GM19463 (cell line): ENCODE data around the gene TRIM59.
"Not testable (repeated sequence)": the region's sequence is repeated elsewhere in the genome, so short reads cannot be mapped to it uniquely, and the experiment has no call there.

Experiments
- ATAC-seq: cut with Tn5 transposase; IDR thresholded peaks from one replicate; pipeline ENCODE4 v1.9.1; 2021; ENCODE audit warnings: mild to moderate bottlenecking, moderate library complexity; ENCODE audit not compliant: unreplicated experiment

Gene TRIM59

DNA sequence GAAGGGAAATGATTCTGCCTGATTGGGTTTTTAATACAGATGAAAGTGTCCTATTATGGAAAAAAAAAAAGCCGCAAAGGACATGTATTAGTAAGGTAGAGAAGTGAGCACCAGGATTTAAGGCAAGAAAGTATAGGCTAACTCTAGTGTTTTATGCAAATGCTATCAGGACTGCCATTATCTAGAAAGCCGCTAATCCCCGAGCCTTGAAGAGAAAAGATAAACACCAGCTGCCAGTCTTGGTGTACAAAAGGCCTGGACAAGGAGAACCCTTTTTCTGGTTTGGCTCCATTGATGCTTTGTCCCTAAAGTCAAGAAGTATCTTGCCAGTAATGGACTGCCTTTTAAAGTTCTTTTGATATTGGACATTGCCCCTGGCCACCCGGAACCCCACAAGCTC lies 8.6 kb upstream of the TRIM59 start:
- no peak for ATAC-seq

- ATAC-seq, result no peak
Measured at GRCh38 chr3:160455846-160456245, 6.3 kb upstream of the TRIM59 start.

- ATAC-seq, result no peak
Measured at GRCh38 chr3:160454995-160455394, 5.4 kb upstream of the TRIM59 start.

GRCh38 chr3:160452251-160452650 lies 2.7 kb upstream of the TRIM59 start:
- not testable (repeated sequence) for ATAC-seq

DNA sequence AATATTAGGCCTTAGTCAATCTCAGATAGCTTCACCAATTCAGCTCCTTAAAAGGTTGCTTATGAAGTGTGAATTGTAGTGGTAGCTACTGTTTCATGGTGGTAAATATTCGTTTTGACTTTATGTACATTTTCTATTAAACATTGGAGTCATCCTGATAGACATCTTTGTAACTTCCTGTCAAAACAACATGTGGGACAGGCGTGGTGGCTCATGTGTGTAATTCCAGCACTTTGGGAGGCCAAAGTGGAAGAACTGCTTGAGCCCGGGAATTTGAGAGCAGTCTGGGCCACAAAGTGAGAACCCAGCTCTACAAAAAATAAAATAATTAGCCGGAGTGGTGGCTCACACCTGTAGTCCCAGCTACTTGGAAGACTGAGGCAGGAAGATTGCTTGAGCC lies 2.0 kb upstream of the TRIM59 start:
- ATAC-seq, result no peak

GRCh38 chr3:160450846-160451245 lies 1.3 kb upstream of the TRIM59 start:
- ATAC-seq, result no peak

- peak; percentile 35 for ATAC-seq
Measured at GRCh38 chr3:160448845-160449635, 546 bp downstream of the TRIM59 start.

- no peak for ATAC-seq
Measured at GRCh38 chr3:160447544-160447943, 2.0 kb downstream of the TRIM59 start.

GRCh38 chr3:160446522-160447056 lies 3.0 kb downstream of the TRIM59 start:
- ATAC-seq, result no peak

DNA sequence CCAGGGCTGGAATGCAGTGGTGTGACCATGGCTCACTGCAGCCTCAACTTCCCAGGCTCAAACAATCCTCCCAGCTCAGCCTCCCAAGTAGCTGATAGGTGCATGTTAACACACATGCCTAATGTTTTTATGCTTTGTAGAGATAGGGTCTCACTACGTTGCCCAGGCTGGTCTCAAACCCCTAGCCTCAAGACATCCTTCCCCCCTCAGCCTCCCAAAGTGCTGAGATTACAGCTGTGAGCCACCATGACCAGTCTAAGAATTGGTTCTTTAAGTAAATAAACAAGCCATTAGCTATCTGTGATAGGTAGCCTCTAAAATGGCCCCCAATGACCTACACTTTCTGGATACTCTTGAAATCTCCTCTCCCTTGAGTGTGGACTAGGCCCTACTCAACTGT lies 3.7 kb downstream of the TRIM59 start:
- no peak for ATAC-seq

- no peak for ATAC-seq
Measured at GRCh38 chr3:160444411-160444810, 5.2 kb downstream of the TRIM59 start.

DNA sequence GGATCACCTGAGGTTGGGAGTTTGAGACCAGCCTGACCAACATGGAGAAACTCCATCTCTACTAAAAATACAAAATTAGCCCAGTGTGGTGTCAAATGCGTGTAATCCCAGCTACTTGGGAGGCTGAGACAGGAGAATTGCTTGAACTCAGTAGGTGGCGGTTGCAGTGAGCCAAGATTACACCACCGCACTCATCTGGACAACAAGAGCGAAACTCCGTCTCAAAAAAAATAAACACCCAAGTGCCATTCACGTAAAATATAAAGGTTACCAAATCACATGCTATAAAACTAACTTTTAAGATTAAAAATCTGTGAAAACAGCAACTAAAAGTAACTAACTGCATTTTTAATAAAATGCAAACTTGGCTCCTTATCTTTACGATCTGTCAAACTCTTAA lies 8.9 kb downstream of the TRIM59 start:
- no peak for ATAC-seq

GRCh38 chr3:160437083-160437455 lies 12.5 kb downstream of the TRIM59 start:
- ATAC-seq, result no peak

GRCh38 chr3:160435747-160436146 lies 13.8 kb downstream of the TRIM59 start:
- ATAC-seq, result no peak

DNA sequence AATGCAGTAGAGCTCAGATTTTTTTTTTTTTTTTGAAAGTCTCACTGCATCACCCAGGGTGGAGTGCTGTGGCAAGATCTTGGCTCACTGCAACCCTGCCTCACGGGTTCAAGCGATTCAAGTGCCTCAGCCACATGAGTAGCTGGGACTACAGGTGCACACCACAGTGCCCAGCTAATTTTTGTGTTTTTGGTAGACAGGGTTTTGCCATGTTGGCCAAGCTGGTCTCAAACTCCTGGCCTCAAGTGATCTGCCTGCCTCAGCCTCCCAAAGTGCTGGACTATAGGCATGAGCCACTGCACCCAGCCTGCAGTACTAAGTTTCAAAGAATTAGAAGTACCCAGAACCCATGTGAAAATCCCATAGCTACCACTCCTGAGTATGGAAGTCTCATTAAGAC lies 14.5 kb downstream of the TRIM59 start:
- ATAC-seq, result no peak

DNA sequence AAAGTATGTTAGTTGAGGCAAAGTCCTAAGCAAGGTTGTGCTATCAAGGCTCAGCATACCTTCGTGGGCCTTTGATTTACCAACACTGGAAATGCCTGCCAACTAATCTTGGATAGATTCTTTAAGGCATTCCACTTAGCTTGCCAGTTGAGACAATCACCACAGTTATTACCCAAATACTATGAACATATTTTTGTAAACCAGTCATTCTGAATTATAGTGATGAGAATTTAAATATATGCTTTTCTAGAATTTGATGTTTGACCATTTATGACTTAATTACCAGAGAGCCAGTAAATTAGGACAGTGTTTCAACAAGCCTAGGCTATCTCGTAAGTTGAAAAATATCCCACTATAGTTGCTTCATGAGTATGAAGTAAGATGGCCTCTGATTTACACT lies 15.5 kb downstream of the TRIM59 start:
- no peak for ATAC-seq

- ATAC-seq, result no peak
Measured at GRCh38 chr3:160427832-160428424, 21.7 kb downstream of the TRIM59 start.

- no peak for ATAC-seq
Measured at GRCh38 chr3:160417311-160417710, 32.3 kb downstream of the TRIM59 start.

DNA sequence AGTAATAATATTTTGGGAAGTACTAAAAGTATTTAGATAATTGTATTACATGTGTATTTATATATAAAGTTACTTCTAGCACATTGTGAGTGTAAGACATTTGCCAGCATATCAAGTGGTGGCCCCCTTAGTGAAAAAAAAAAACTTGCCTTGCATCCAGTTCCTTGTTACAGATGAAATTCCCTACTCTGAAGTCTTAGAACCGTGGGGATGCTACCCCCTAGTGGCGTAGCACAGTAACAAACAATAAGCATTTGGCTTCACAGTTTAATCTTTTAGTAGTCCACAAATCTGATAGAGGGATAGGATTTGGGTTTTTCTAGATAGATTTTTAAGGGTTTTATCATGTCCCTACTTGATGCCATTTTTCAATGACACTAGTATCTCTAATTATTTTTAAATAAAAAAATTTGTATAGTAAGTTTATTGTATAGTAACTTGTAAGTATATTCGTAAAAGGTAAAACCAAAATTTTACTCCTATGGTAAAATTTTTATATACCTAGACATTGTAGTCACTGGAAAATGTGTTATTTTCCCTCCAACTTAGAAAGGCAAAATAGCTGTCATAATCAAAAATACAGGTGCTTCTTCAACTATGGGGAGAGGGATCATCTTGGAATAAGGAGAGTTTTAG lies 35.9 kb downstream of the TRIM59 start:
- peak; percentile 76 for ATAC-seq

DNA sequence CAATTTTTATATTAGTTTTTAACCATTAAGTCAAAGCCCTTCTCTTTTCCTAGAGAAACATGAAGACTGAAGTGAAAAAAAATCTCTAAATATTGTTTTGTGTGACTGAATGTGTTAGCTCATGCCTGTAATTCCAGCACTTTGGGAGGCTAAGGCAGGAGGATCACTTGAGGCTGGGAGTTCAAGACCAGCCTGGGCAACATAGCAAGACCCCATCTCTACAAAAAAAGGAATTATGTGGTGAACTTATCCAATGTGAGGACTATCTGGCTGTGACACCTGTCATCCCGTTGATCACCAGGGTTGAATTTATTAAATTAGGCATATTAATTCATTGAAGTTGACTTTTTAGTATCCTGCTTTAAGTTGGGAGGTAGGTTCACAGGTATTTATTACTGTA lies 37.1 kb downstream of the TRIM59 start:
- ATAC-seq, result no peak

DNA sequence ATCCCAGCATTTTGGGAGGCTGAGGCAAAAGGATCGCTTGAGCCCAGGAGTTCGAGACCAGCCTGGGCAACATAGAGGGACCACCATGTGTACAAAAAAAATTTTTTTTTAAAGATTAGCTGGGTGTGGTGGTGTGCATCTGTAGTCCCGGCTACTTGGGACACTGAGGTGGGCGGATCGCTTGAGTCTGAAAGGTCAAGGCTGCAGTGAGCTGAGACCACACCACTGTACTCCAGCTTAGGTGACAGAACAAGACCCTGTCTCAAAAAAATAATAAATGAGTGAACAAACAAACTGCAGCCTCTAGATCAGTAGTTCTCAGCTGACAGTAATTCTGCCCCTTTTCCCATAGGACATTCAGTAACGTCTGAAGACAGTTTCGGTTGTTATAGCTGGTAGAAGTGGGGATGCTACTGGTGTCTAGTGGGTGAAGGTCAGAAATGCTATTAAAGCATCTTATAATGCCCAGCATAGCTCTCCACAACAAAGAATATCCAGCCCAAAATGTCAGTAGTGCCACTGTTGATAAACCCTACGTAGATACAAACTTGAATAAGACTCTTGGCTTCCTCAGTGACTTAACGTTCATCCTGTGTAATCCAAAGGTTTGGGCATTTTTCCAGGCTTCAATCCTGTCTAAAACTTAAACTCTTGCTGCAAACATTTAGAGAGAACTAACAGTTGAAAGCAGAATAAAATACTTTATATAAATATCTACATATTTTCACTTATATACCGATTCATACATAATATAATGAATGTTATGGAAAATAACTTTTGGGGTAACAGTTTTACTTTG lies 39.6 kb downstream of the TRIM59 start:
- ATAC-seq, result no peak
